SH-SY5Y (cell line): Measurements from ENCODE around the gene OXT.

Experiments
- GATA2 ChIP-seq: IDR thresholded peaks from 2 replicates; pipeline ENCODE4 v1.6.1; 2011; ENCODE audit warnings: mild to moderate bottlenecking, low read depth, low read length
- GATA3 ChIP-seq: IDR thresholded peaks from 2 replicates; pipeline ENCODE4 v1.6.1; 2011; ENCODE audit warnings: low read depth, mild to moderate bottlenecking, low read length, moderate library complexity

OXT gene

DNA sequence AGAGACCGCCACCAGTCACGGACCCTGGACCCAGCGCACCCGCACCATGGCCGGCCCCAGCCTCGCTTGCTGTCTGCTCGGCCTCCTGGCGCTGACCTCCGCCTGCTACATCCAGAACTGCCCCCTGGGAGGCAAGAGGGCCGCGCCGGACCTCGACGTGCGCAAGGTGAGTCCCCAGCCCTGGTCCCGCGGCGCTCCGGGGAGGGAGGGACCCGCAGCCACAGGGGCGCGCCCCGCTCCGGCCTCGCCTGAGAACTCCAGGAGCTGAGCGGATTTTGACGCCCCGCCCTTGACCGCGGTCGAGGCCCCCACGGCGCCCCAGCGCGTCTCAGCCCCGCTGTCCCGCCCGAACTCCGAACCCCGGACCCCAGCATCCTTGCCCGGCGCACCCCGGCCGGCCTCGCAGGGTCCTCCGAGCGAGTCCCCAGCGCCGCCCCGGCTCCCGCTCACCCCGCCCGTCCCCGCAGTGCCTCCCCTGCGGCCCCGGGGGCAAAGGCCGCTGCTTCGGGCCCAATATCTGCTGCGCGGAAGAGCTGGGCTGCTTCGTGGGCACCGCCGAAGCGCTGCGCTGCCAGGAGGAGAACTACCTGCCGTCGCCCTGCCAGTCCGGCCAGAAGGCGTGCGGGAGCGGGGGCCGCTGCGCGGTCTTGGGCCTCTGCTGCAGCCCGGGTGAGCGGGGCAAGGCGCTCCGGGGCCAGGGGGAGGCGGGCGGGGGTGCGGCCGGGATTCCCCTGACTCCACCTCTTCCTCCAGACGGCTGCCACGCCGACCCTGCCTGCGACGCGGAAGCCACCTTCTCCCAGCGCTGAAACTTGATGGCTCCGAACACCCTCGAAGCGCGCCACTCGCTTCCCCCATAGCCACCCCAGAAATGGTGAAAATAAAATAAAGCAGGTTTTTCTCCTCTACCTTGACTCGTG is at the start of gene OXT:
OXT (plus strand) TSS at position 11 of the 920 bp plus-strand sequence; CDS start at position 47, 36 bp downstream.
- TF ChIP-seq GATA3 (no peak), GATA2 (no peak)

GRCh38 chr20:3021777-3022176 is 49.6 kb upstream of the OXT start:
- TF ChIP-seq GATA2 (no peak), GATA3 (no peak)

DNA sequence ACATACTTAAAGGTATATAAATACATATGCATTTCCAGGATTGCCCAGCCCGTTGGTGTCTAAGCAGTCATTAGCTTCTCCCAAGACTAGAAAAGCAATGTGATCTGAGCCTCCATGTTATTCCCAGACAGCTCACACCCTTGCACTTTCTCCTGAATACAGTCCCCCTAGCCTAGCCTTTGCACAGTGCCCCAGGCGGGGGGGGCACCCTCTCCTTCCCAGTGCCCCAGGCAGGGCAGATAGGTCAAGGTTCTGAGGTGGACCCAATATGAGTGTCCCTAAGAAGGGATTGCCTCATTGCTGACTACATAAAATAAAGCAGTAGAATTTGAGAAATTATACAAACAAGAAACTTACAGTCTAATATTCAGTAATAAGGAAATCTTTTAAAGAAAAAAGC is 43.4 kb upstream of the OXT start:
- no peak for TF ChIP-seq GATA3
- TF ChIP-seq GATA2, result no peak

- TF ChIP-seq GATA3 (no peak), GATA2 (no peak)
These were observed 39.8 kb upstream of the OXT start for GRCh38 chr20:3031524-3032147.

GRCh38 chr20:3032624-3033023 is 38.8 kb upstream of the OXT start:
- TF ChIP-seq GATA2 (no peak), GATA3 (no peak)

- no peak for TF ChIP-seq GATA3
- TF ChIP-seq GATA2, result no peak
These were observed 33.8 kb upstream of the OXT start for GRCh38 chr20:3037654-3038053.

DNA sequence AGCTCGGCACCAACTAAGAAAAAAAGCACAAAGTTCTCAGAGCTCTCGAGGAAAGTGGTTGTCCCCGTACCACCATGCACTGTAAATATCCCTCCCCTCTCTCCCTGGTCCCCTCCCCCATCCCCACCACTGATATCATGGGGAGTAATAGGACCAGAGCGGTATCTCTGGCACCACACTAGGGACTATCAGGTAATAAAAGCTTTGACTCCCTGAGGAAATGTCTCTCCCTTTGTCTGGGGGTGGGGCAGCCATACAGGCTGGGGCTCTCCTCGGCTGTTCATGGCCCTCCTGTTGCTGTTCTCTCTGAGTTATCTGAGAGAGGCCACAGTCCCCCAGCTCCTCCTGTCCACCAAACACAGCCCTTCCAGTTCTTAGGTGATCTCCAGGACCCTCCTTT is 33.0 kb upstream of the OXT start:
- TF ChIP-seq GATA3 (no peak), GATA2 (no peak)

GRCh38 chr20:3039426-3039825 is 32.0 kb upstream of the OXT start:
- no peak for TF ChIP-seq GATA2

GRCh38 chr20:3040086-3040485 is 31.3 kb upstream of the OXT start:
- no peak for TF ChIP-seq GATA2
- TF ChIP-seq GATA3, result no peak

- TF ChIP-seq GATA2 (no peak), GATA3 (no peak)
These were observed 29.5 kb upstream of the OXT start for GRCh38 chr20:3041854-3042409.

- TF ChIP-seq GATA2, result no peak
- TF ChIP-seq GATA3, result no peak
These were observed 28.8 kb upstream of the OXT start for GRCh38 chr20:3042625-3043024.

DNA sequence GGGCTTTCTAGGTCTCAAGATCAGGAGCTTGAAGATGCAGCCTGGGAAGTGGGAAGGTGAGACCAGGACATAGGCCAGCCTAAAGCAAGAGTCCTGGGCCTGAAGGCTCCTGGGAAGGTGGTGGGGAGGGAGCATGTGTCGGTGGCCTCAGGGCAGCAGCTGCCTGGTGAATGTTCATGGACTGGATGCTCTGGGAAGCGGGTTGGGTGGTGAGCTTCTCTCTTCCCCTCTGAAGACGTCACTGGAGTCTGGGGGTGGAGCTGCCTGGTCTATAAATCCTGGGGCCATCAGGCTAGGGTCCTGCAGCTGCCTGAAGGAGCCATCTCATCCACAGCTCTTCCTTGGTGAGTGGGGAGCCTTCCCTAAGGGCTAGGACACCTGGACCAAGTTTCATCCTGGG is 28.1 kb upstream of the OXT start, which contains the start of gene GNRH2:
GNRH2 (plus strand) TSS at position 301 of the 400 bp plus-strand sequence. CDS start 793 bp downstream, outside the sequence.
- TF ChIP-seq GATA2 (no peak), GATA3 (no peak)

DNA sequence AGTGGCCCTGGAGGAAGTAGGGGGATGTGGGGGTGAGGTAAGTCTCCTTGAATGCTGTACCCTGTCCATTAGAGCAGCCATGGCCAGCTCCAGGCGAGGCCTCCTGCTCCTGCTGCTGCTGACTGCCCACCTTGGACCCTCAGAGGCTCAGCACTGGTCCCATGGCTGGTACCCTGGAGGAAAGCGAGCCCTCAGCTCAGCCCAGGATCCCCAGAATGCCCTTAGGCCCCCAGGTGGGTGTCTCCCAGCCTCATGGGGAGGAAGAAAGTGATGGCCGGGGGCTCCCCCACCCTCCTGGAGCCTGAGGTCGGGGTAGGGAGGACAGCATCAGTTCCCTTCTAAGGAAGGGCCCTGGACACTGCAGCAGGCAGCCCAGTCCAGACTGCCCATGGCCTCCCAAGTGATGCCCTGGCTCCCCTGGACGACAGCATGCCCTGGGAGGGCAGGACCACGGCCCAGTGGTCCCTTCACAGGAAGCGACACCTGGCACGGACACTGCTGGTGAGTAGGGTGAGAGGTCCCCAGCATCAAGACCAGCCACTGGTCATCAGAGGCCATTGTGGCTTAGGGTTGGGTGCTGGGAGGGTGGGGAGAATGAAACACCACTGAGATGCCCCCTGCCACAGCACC is 27.0 kb upstream of the OXT start:
- TF ChIP-seq GATA3 (no peak), GATA2 (no peak)

DNA sequence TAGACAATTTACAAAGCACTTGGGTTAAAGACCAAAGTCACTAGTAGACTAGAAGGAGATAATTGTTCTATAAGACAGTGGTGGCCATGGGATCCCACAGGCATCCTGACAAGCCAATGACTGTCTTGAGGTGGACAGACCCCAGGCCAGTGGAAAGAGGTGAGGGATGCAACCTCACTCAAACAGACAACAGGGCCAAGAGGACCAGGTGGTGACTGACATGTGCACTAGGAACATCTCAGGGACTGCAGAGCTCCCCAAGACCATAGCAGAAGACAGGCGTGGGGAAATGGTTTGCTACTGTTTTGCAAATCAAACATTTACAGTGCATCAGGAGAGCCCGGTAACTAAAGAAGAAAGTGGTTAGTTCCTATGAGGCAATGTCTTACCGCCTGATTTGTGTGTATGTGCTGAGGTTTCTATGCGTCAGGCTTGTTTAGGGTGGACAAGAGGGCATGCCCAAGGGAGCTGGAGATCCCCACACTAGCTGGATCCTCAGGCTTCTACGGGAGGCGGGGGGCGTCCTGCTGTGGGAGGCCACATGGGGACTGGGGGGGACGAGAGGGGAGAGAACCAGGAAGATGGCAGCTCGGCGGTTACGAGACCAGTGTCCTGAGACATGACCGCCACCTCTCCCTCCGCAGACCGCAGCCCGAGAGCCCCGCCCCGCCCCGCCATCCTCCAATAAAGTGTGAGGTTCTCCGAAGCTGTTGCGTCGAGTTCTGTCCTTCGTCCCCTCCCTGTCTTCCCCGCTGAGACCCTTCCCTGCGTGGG is 26.2 kb upstream of the OXT start:
- no peak for TF ChIP-seq GATA3
- no peak for TF ChIP-seq GATA2
